Ovary (tissue), 3 donors: Measurements from ENCODE around the gene MBTPS2.

Source experiments
- CTCF ChIP-seq, 3 donors: fragments of 450-650 bp in 2 of 3; fragments of 200-600 bp in 1 of 3; IDR thresholded peaks; one replicate each; pipeline versions ENCODE4 v1.5.1 to v1.8.0; 2016 to 2022; ENCODE audit warnings: antibody characterized with exemption in 3 of 3, mild to moderate bottlenecking in 1 of 3
- POLR2A ChIP-seq: fragments of 450-650 bp; IDR thresholded peaks from one replicate; pipeline ENCODE4 v1.6.1; 2017; ENCODE audit warnings: antibody characterized with exemption, mild to moderate bottlenecking, moderate library complexity
- donor health status: DM: no; HTN: no; CAD: no.

- no peak for TF ChIP-seq POLR2A
- TF ChIP-seq CTCF (IDR thresholded peaks at IDR 0.05): no peak
These were observed 39.6 kb upstream of the MBTPS2 start for GRCh38 chrX:21799767-21800166.
